HG02678 (cell line): ENCODE measurements around the gene LAIR2.

Source experiments
- ATAC-seq: cut with Tn5 transposase; IDR thresholded peaks from one replicate; pipeline ENCODE4 v1.9.1; 2021; ENCODE audit warnings: mild to moderate bottlenecking, moderate library complexity; ENCODE audit not compliant: unreplicated experiment

Gene LAIR2

GRCh38 chr19:54530866-54531265 lies 28.2 kb downstream of the LAIR2 start:
- ATAC-seq: no peak

GRCh38 chr19:54532528-54532927 lies 29.9 kb downstream of the LAIR2 start:
- peak; percentile 63 for ATAC-seq

- ATAC-seq: no peak
These were observed 30.8 kb downstream of the LAIR2 start for GRCh38 chr19:54533476-54533875.

GRCh38 chr19:54534156-54534555 lies 31.5 kb downstream of the LAIR2 start:
- ATAC-seq: no peak

- ATAC-seq: no peak
These were observed 33.0 kb downstream of the LAIR2 start for GRCh38 chr19:54535601-54536000.

GRCh38 chr19:54536956-54537355 lies 34.3 kb downstream of the LAIR2 start:
- ATAC-seq: no peak

- ATAC-seq: no peak
These were observed 39.1 kb downstream of the LAIR2 start for GRCh38 chr19:54541712-54542111.

GRCh38 chr19:54548806-54549205 lies 46.2 kb downstream of the LAIR2 start:
- ATAC-seq: no peak

GRCh38 chr19:54549224-54549623 lies 46.6 kb downstream of the LAIR2 start:
- no peak for ATAC-seq

- no peak for ATAC-seq
These were observed 48.7 kb downstream of the LAIR2 start for GRCh38 chr19:54551293-54551692.

- ATAC-seq: no peak
These were observed 49.6 kb downstream of the LAIR2 start for GRCh38 chr19:54551950-54552912.

- no peak for ATAC-seq
These were observed 50.3 kb downstream of the LAIR2 start for GRCh38 chr19:54552913-54553310.

GRCh38 chr19:54554006-54554405 lies 51.4 kb downstream of the LAIR2 start:
- no peak for ATAC-seq

- no peak for ATAC-seq
These were observed 52.3 kb downstream of the LAIR2 start for GRCh38 chr19:54554896-54555295.

GRCh38 chr19:54556194-54556593 lies 53.6 kb downstream of the LAIR2 start:
- no peak for ATAC-seq

- ATAC-seq: no peak
These were observed 55.7 kb downstream of the LAIR2 start for GRCh38 chr19:54558339-54558738.
